Heart left ventricle (tissue), 13 donors: ENCODE measurements around the gene FCSK.
"Not testable (repeated sequence)": the region's sequence is repeated elsewhere in the genome, so short reads cannot be mapped to it uniquely, and the experiment has no call there.

Experiments
- POLR2A ChIP-seq, 2 donors: fragments of 450-650 bp; IDR thresholded peaks; one replicate each; pipeline ENCODE4 v1.6.1; 2017; ENCODE audit warnings: antibody characterized with exemption in 2 of 2, mild to moderate bottlenecking in 2 of 2, moderate library complexity in 2 of 2
- TF ChIP-seq, protein P1 (sequence below), 12 donors: fragments of 200-600 bp; sonication (generic) in 4 of 12; IDR thresholded peaks; one replicate each; pipeline versions ENCODE4 v1.5.0 to v1.8.0; 2018 to 2022; ENCODE audit warnings: antibody characterized with exemption in 12 of 12, mild to moderate bottlenecking in 5 of 12
- donor health status: ischemic (EF 13 %, LVEDD 7.1; RV severe dilation, severe dysfunction).
- donor health status: DM: no; HTN: yes; CAD: no.
- donor health status: DM: no; HTN: no; CAD: no.
- donor health status: ischemic (EF 25% LVEDD 6.9; RV normal size, moderate dysfunction).
- donor health status: ischemic (EF 25% LVEDD 5.7; RV mildly dilated, moderate dysfunction).
- donor health status: ischemic (EF 35%, LVEDD 5.7; RV mildly dilated, moderate dysfunction).
- donor health status: nonischemic (EF 11% LVEDD 7.7; RV severe dilation, severe dysfunction).
- donor health status: DM: yes; HTN: yes; CAD: no.
- donor health status: PGD.
- donor health status: ischemic (EF 29% LVEDD 5.4; RV normal size, mild dysfunction).
- donor health status: nonischemic (EF 23%, LVEDD 6.1; RV moderate dilation, normal function).

GRCh38 chr16:70450142-70451003, 4.0 kb upstream of the FCSK start:
- TF ChIP-seq POLR2A (IDR thresholded peaks at IDR 0.05), result not testable (repeated sequence)
- TF ChIP-seq, protein P1, sequence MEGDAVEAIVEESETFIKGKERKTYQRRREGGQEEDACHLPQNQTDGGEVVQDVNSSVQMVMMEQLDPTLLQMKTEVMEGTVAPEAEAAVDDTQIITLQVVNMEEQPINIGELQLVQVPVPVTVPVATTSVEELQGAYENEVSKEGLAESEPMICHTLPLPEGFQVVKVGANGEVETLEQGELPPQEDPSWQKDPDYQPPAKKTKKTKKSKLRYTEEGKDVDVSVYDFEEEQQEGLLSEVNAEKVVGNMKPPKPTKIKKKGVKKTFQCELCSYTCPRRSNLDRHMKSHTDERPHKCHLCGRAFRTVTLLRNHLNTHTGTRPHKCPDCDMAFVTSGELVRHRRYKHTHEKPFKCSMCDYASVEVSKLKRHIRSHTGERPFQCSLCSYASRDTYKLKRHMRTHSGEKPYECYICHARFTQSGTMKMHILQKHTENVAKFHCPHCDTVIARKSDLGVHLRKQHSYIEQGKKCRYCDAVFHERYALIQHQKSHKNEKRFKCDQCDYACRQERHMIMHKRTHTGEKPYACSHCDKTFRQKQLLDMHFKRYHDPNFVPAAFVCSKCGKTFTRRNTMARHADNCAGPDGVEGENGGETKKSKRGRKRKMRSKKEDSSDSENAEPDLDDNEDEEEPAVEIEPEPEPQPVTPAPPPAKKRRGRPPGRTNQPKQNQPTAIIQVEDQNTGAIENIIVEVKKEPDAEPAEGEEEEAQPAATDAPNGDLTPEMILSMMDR (IDR thresholded peaks at IDR 0.05), result not testable (repeated sequence)
